ENCODE results near the gene RAD51B. TPM values are rescaled to one million over a fixed set of nuclear protein-coding genes. Genes with fewer than 3 reads are reported as not detected.

Gene RAD51B
- total and polyA plus RNA-seq, 8 donors = 1.8 to 30.7 (median 15.3) TPM

- TF ChIP-seq POLR2AphosphoS5 (IDR thresholded peaks at IDR 0.05) (peak in 1 of 3 donors; percentile 44), EP300 (IDR thresholded peaks at IDR 0.05) (no peak), CTCF (IDR thresholded peaks at IDR 0.05) (peak in 2 of 7 experiments; percentile 13 to 17)
- Histone ChIP-seq H3K4me1 (peaks cover 31 to 86% (median 72%) of the 10 kb centered on the region in 4 donors), H3K27ac (peak overlapping the region in 4 of 5 donors; percentile 85 to 91 (median 89)), H3K4me3 (no peak overlapping the region), H3K36me3 (no peaks in the 10 kb centered on the region), H3K27me3 (no peaks in the 10 kb centered on the region), H3K9me3 (peaks cover 0 to 2% (median 0%) of the 10 kb centered on the region in 4 donors)
- DNase-seq = peak in 1 of 2 donors; percentile 62
- intact Hi-C loops (cut with DNase I; ENCODE audit: low total_unique reads) = no loop called here
- 64 to 84% (median 75%) methylated on average over 12 of the region's 12 CpGs for WGBS, 5 donors
Observed at GRCh38 chr14:68523989-68524725, 704.6 kb downstream of the RAD51B start.

- TF ChIP-seq POLR2A (IDR thresholded peaks at IDR 0.05) (no peak), EP300 (IDR thresholded peaks at IDR 0.05) (no peak), CTCF (IDR thresholded peaks at IDR 0.05) (no peak), POLR2AphosphoS5 (IDR thresholded peaks at IDR 0.05) (no peak)
- intact Hi-C loops (cut with DNase I; ENCODE audit: low total_unique reads) = no loop called here
- WGBS, 5 donors = 97 to 100% (median 98%) methylated on average over 4 of the region's 4 CpGs
- Histone ChIP-seq H3K36me3 (no peaks in the 10 kb centered on the region), H3K27me3 (no peaks in the 10 kb centered on the region), H3K9me3 (peaks cover 0 to 14% (median 0%) of the 10 kb centered on the region in 4 donors), H3K4me3 (no peak overlapping the region), H3K27ac (peak overlapping the region in 3 of 5 donors; percentile 89 to 91 (median 89)), H3K4me1 (peaks cover 26 to 72% (median 58%) of the 10 kb centered on the region in 4 donors)
- no peak for DNase-seq
Observed at GRCh38 chr14:68525516-68525915, 705.9 kb downstream of the RAD51B start.

GRCh38 chr14:68526512-68527091 is 707.0 kb downstream of the RAD51B start:
- WGBS, 5 donors = 37 to 59% (median 44%) methylated on average over 8 of the region's 8 CpGs
- no peak overlapping the region for H3K4me3 ChIP-seq
- no peaks in the 10 kb centered on the region for H3K36me3 ChIP-seq
- H3K9me3 ChIP-seq = peaks cover 0 to 25% (median 2%) of the 10 kb centered on the region in 4 donors
- H3K4me1 ChIP-seq = peaks cover 18 to 61% (median 49%) of the 10 kb centered on the region in 4 donors
- intact Hi-C loops (cut with DNase I; ENCODE audit: low total_unique reads) = no loop called here
- H3K27me3 ChIP-seq = no peaks in the 10 kb centered on the region
- peak in 1 of 2 donors; percentile 80 for DNase-seq
- peak overlapping the region; percentile 36 to 91 (median 83) for H3K27ac ChIP-seq
- TF ChIP-seq EP300 (IDR thresholded peaks at IDR 0.05) = no peak
- TF ChIP-seq CTCF (IDR thresholded peaks at IDR 0.05) = no peak
- TF ChIP-seq POLR2AphosphoS5 (IDR thresholded peaks at IDR 0.05) = peak in 2 of 3 donors; percentile 27 to 46
- no peak for TF ChIP-seq POLR2A (IDR thresholded peaks at IDR 0.05)

GRCh38 chr14:68527329-68527851 is 707.8 kb downstream of the RAD51B start:
- Histone ChIP-seq H3K27me3 (no peaks in the 10 kb centered on the region), H3K36me3 (no peaks in the 10 kb centered on the region), H3K4me1 (peaks cover 10 to 54% (median 41%) of the 10 kb centered on the region in 4 donors), H3K9me3 (peaks cover 0 to 27% (median 3%) of the 10 kb centered on the region in 4 donors), H3K4me3 (no peak overlapping the region), H3K27ac (peak overlapping the region; percentile 81 to 91 (median 85))
- intact Hi-C loops (cut with DNase I; ENCODE audit: low total_unique reads) = no loop called here
- WGBS, 5 donors = 25 to 57% (median 39%) methylated on average over 1 of the region's 1 CpG
- peak; percentile 50 to 66 for DNase-seq
- TF ChIP-seq CTCF (IDR thresholded peaks at IDR 0.05) (no peak), POLR2A (IDR thresholded peaks at IDR 0.05) (no peak), EP300 (IDR thresholded peaks at IDR 0.05) (no peak), POLR2AphosphoS5 (IDR thresholded peaks at IDR 0.05) (peak in 2 of 3 donors; percentile 25 to 32)
